Measurements from ENCODE around the gene SEMA4D. TPM values are rescaled to one million over a fixed set of nuclear protein-coding genes. Genes with fewer than 3 reads are reported as not detected.

SEMA4D gene
- total RNA-seq, 1 donor from 2014 or later = 13.5 TPM

GRCh38 chr9:89471390-89471789, 26.5 kb downstream of the SEMA4D start:
- no peaks in the 10 kb centered on the region for H3K9me3 ChIP-seq
- no peaks in the 10 kb centered on the region for H3K36me3 ChIP-seq
- H3K4me1 ChIP-seq = no peaks in the 10 kb centered on the region
- no peaks in the 10 kb centered on the region for H3K27me3 ChIP-seq
- intact Hi-C loops (cut with DNase I) = no loop called here
- no peak overlapping the region for H3K4me3 ChIP-seq
- H3K27ac ChIP-seq = no peak overlapping the region
- TF ChIP-seq, protein P1, sequence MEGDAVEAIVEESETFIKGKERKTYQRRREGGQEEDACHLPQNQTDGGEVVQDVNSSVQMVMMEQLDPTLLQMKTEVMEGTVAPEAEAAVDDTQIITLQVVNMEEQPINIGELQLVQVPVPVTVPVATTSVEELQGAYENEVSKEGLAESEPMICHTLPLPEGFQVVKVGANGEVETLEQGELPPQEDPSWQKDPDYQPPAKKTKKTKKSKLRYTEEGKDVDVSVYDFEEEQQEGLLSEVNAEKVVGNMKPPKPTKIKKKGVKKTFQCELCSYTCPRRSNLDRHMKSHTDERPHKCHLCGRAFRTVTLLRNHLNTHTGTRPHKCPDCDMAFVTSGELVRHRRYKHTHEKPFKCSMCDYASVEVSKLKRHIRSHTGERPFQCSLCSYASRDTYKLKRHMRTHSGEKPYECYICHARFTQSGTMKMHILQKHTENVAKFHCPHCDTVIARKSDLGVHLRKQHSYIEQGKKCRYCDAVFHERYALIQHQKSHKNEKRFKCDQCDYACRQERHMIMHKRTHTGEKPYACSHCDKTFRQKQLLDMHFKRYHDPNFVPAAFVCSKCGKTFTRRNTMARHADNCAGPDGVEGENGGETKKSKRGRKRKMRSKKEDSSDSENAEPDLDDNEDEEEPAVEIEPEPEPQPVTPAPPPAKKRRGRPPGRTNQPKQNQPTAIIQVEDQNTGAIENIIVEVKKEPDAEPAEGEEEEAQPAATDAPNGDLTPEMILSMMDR (IDR thresholded peaks at IDR 0.05) = no peak
- DNase-seq (ENCODE audit: low spot score in 2 of 2) = no peak

DNA sequence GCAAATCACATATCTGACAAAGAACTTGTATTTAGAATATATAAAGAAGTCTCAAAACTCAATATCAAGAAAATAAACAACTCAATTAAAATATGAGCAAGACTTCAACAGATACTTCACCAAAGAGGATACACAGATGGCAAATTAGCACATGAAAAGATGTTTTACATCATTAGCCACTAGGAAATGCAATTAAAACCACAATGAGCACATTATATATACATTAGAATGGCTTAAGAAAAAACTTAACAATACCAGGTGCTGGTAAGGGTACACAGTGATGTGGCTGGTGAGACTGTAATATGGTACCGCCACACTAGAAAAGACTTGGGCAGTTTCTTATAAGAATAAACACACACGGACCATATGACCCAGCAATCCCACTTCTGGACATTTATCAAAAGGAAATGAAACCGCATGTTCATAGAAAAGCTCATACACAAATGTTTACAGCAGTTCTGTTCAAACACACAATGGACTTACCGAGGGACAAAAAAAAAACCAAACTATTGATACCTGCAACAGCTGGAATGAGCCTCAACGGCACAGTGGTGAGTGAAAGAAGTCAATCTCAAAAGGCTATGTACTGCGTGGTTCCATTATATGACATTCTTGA, 27.6 kb downstream of the SEMA4D start:
- TF ChIP-seq, protein P1 (IDR thresholded peaks at IDR 0.05) = no peak
- no peak overlapping the region for H3K27ac ChIP-seq
- H3K9me3 ChIP-seq = no peaks in the 10 kb centered on the region
- H3K4me3 ChIP-seq = no peak overlapping the region
- no peaks in the 10 kb centered on the region for H3K36me3 ChIP-seq
- H3K27me3 ChIP-seq = no peaks in the 10 kb centered on the region
- intact Hi-C loops (cut with DNase I) = no loop called here
- DNase-seq (ENCODE audit: low spot score in 2 of 2) = no peak
- no peaks in the 10 kb centered on the region for H3K4me1 ChIP-seq

DNA sequence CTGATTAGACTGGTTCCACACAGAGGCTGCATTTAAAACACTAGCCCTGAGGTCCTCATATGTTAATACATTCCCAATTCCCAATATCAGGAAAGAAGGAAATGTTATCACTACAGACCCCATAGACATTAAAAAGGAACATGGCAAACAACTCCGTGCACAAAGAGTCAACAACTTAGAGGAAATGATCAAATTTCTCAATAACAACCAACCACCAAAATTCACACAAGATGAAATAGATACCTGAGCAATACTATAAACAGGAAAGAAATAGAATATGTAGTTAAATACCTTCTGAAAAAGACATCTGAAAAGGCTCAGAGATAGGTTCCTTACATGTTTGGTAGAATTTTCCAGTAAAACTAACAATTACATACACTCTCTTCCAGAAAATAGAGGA, 28.9 kb downstream of the SEMA4D start:
- Histone ChIP-seq H3K9me3 (no peaks in the 10 kb centered on the region), H3K36me3 (no peaks in the 10 kb centered on the region), H3K27me3 (no peaks in the 10 kb centered on the region), H3K4me1 (no peaks in the 10 kb centered on the region), H3K4me3 (no peak overlapping the region), H3K27ac (no peak overlapping the region)
- DNase-seq (ENCODE audit: low spot score in 2 of 2) = no peak
- intact Hi-C loops (cut with DNase I) = no loop called here
- TF ChIP-seq, protein P1 (IDR thresholded peaks at IDR 0.05) = no peak

DNA sequence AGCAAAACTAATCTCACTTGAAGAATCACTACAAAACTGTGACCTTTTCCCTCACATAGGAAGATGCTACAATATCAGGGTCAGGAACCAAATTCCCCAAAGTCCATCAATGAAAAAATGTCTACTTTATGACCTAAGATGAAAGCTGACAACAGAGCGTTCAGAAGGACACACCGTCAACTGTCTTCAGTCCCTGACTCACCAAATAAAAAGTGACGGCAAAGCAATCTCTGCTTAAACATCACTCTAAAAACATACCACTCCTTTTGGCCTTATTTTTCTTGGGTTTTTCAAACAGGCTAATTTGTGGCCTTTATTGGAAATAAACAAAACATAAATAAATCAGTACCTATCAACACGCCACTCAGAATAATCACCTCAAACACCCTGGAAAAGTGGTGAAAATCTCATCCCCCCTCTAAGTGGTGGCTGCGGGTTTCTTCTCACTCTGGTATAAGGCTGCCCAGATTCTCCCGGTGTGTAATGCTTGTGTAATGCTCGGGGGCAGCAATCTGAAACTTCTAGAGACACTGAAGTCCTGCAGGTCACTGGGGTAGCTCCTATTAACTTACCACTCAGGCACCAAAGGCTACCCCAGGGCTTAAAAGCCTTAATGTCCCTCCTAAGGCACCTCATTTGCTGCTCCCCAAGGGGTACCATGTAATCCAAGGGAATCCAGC, 29.5 kb downstream of the SEMA4D start:
- intact Hi-C loops (cut with DNase I) = no loop called here
- Histone ChIP-seq H3K9me3 (no peaks in the 10 kb centered on the region), H3K4me3 (no peak overlapping the region), H3K36me3 (no peaks in the 10 kb centered on the region), H3K27ac (no peak overlapping the region), H3K27me3 (no peaks in the 10 kb centered on the region), H3K4me1 (no peaks in the 10 kb centered on the region)
- no peak for DNase-seq (ENCODE audit: low spot score in 2 of 2)
- TF ChIP-seq, protein P1 (IDR thresholded peaks at IDR 0.05) = no peak

DNA sequence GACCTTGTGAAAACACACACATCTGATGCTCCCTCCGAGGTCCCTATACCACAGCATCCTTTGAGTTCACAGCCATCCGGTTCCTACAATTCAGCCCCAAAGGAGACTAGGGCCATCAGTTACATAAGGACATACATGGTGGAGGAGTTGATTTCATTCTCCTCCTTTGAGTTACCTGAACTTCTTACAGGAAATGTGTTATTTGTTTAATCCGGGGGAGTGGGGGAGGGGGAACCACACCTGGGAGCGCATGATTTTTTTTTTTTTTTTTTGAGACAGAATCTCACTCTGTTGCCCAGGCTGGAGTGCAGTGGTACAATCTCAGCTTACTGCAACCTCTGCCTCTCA, 30.7 kb downstream of the SEMA4D start:
- Histone ChIP-seq H3K27ac (no peak overlapping the region), H3K27me3 (no peaks in the 10 kb centered on the region), H3K4me1 (no peaks in the 10 kb centered on the region), H3K9me3 (no peaks in the 10 kb centered on the region), H3K36me3 (no peaks in the 10 kb centered on the region), H3K4me3 (no peak overlapping the region)
- no peak for DNase-seq (ENCODE audit: low spot score in 2 of 2)
- TF ChIP-seq, protein P1 (IDR thresholded peaks at IDR 0.05) = no peak
- intact Hi-C loops (cut with DNase I) = no loop called here

Measured in ascending aorta (tissue), 2 donors.